ENCODE data around the gene SIRT2. TPM values are rescaled to one million over a fixed set of nuclear protein-coding genes. Genes with fewer than 3 reads are reported as not detected.

The SIRT2 gene
- total and polyA plus RNA-seq, 2 of the 13 experiments (the other 11 are each of a cell fraction or from before 2014, with no cell fraction given), result 22.3 to 26.1 TPM

- TF ChIP-seq TRAFD1 (CRISPR knock-in tag; IDR thresholded peaks at IDR 0.05; ENCODE audit: borderline replicate concordance) (no peak), SKI (IDR thresholded peaks at IDR 0.05; ENCODE audit: partially characterized antibody) (peak; percentile 19), ZFP82 (CRISPR knock-in tag; IDR thresholded peaks at IDR 0.05; ENCODE audit: borderline replicate concordance) (peak; percentile 75; the same call in 1 of the 2 replicates), ZNF552 (CRISPR knock-in tag; IDR thresholded peaks at IDR 0.05; ENCODE audit: borderline replicate concordance) (no peak), MAFG (CRISPR knock-in tag; IDR thresholded peaks at IDR 0.05) (no peak), ARHGAP35 (CRISPR knock-in tag; IDR thresholded peaks at IDR 0.05; ENCODE audit: borderline replicate concordance) (no peak), RELA (CRISPR knock-in tag; IDR thresholded peaks at IDR 0.05) (no peak), BORCS8-MEF2B (CRISPR knock-in tag; IDR thresholded peaks at IDR 0.05) (peak; percentile 13; the same call in 1 of the 2 replicates), DMAP1 (CRISPR knock-in tag; IDR thresholded peaks at IDR 0.05) (no peak), ZBTB49 (CRISPR knock-in tag; IDR thresholded peaks at IDR 0.05; ENCODE audit: borderline replicate concordance) (no peak), ZNF441 (CRISPR knock-in tag; IDR thresholded peaks at IDR 0.05; ENCODE audit: borderline replicate concordance) (0 out of 2 replicates have a peak, but pooled peaks have one; percentile 17), ZNF367 (CRISPR knock-in tag; IDR thresholded peaks at IDR 0.05; ENCODE audit: borderline replicate concordance) (peak; percentile 65; the same call in 1 of the 2 replicates), ZSCAN21 (CRISPR knock-in tag; IDR thresholded peaks at IDR 0.05; ENCODE audit: borderline replicate concordance) (no peak), ZNF253 (CRISPR knock-in tag; IDR thresholded peaks at IDR 0.05; ENCODE audit: borderline replicate concordance) (no peak), RAD21 (CRISPR knock-in tag; IDR thresholded peaks at IDR 0.05) (no peak; the same call in 1 of the 2 replicates), TEF (CRISPR knock-in tag; IDR thresholded peaks at IDR 0.05) (0 out of 2 replicates have a peak, but pooled peaks have one; percentile 15), MLX (CRISPR knock-in tag; IDR thresholded peaks at IDR 0.05) (no peak)
- TF ChIP-seq, protein P1, sequence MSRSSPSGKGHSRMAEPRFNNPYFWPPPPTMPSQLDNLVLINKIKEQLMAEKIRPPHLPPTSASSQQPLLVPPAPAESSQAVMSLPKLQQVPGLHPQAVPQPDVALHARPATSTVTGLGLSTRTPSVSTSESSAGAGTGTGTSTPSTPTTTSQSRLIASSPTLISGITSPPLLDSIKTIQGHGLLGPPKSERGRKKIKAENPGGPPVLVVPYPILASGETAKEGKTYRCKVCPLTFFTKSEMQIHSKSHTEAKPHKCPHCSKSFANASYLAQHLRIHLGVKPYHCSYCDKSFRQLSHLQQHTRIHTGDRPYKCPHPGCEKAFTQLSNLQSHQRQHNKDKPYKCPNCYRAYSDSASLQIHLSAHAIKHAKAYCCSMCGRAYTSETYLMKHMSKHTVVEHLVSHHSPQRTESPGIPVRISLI (CRISPR knock-in tag; IDR thresholded peaks at IDR 0.05; ENCODE audit: borderline replicate concordance), result no peak
- TF ChIP-seq, protein P2, sequence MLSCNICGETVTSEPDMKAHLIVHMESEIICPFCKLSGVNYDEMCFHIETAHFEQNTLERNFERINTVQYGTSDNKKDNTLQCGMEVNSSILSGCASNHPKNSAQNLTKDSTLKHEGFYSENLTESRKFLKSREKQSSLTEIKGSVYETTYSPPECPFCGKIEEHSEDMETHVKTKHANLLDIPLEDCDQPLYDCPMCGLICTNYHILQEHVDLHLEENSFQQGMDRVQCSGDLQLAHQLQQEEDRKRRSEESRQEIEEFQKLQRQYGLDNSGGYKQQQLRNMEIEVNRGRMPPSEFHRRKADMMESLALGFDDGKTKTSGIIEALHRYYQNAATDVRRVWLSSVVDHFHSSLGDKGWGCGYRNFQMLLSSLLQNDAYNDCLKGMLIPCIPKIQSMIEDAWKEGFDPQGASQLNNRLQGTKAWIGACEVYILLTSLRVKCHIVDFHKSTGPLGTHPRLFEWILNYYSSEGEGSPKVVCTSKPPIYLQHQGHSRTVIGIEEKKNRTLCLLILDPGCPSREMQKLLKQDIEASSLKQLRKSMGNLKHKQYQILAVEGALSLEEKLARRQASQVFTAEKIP (CRISPR knock-in tag; IDR thresholded peaks at IDR 0.05; ENCODE audit: borderline replicate concordance), result no peak
Observed at GRCh38 chr19:38831142-38831605, 68.2 kb downstream of the SIRT2 start (continued).

Measured in HepG2 (cell line).